H1 (cell line): ENCODE measurements around the gene HUWE1. TPM values are rescaled to one million over a fixed set of nuclear protein-coding genes. Genes with fewer than 3 reads are reported as not detected.

ENCODE experiments used
- CTCF ChIA-PET: fragments of 300-600 bp; sonication (Branson Sonifier 250); formaldehyde crosslinking; loops from one replicate; lab custom pipeline; 2021; ENCODE audit not compliant: partially characterized antibody; lab: Charles Lee
- POLR2A ChIA-PET: fragments of 300-600 bp; sonication (Branson Sonifier 250); formaldehyde crosslinking; loops from one replicate; lab custom pipeline; 2021; ENCODE audit warnings: inconsistent platforms; ENCODE audit not compliant: partially characterized antibody; lab: Charles Lee
- DNase-seq, 2 experiments: peaks; one replicate each; pipeline versions ENCODE4 v3.0.0 to v3.0.0-alpha.2; 2010 to 2022; ENCODE audit warnings: low spot score in 2 of 2, low read depth in 1 of 2, mixed read lengths in 1 of 2
- FAIRE-seq: peaks from 2 replicates; lab custom pipeline; 2011; peaks lifted over from hg19 to GRCh38; lab: Jason Lieb, UNC
- H2AFZ ChIP-seq: 2 replicates; pipeline ENCODE4 v1.8.1; 2012; ENCODE audit warnings: low read length, inconsistent platforms
- H2AK5ac ChIP-seq: 2 replicates; pipeline ENCODE4 v1.6.1; 2013; ENCODE audit warnings: low read depth, low read length
- H2BK120ac ChIP-seq: replicated peaks from 2 replicates; pipeline ENCODE3; 2013; ENCODE audit warnings: low read depth, low read length, inconsistent platforms
- H2BK12ac ChIP-seq: 2 replicates; pipeline ENCODE4 v1.6.1; 2013; ENCODE audit warnings: low read depth, low read length
- H2BK15ac ChIP-seq: 2 replicates; pipeline ENCODE4 v1.6.1; 2013; ENCODE audit warnings: low read length
- H2BK20ac ChIP-seq: 2 replicates; pipeline ENCODE4 v1.6.1; 2013; ENCODE audit warnings: low read length
- H2BK5ac ChIP-seq: 2 replicates; pipeline ENCODE4 v1.6.1; 2013; ENCODE audit warnings: low read depth, low read length
- H3K14ac ChIP-seq: 2 replicates; pipeline ENCODE4 v1.6.1; 2013; ENCODE audit warnings: inconsistent platforms; ENCODE audit not compliant: insufficient read length
- H3K18ac ChIP-seq: 2 replicates; pipeline ENCODE4 v1.6.1; 2013; ENCODE audit warnings: low read length; ENCODE audit errors: extremely low read depth
- H3K23ac ChIP-seq: 2 replicates; pipeline ENCODE4 v1.6.1; 2013; ENCODE audit warnings: inconsistent platforms; ENCODE audit not compliant: insufficient read length
- H3K23me2 ChIP-seq: 2 replicates; pipeline ENCODE4 v1.6.1; 2013; ENCODE audit warnings: low read depth, low read length
- H3K27ac ChIP-seq: 2 replicates; pipeline ENCODE4 v1.6.1; 2011; ENCODE audit warnings: low read depth, low read length, inconsistent platforms
- H3K27me3 ChIP-seq, 4 experiments: replicated peaks in 1 of 4; 1 replicate in 1 of 4; 2 replicates in 3 of 4; pipeline versions ENCODE4 v1.6.1 to v1.8.1; 2011 to 2013; ENCODE audit warnings: low read length in 3 of 4, mild to moderate bottlenecking in 3 of 4, inconsistent platforms in 2 of 4, mixed read lengths in 2 of 4, moderate library complexity in 1 of 4; ENCODE audit not compliant: control insufficient read depth in 3 of 4, insufficient read depth in 3 of 4; ENCODE audit errors: extremely low read depth in 1 of 4
- H3K36me3 ChIP-seq, 4 experiments: 2 replicates each; pipeline versions ENCODE4 v1.6.1 to v1.8.1; 2011 to 2013; ENCODE audit warnings: mild to moderate bottlenecking in 4 of 4, low read length in 3 of 4, moderate library complexity in 2 of 4, control low read depth in 1 of 4, inconsistent platforms in 1 of 4; ENCODE audit not compliant: insufficient read depth in 4 of 4, control insufficient read depth in 2 of 4
- H3K4ac ChIP-seq: replicated peaks from 2 replicates; pipeline ENCODE3; 2013; ENCODE audit warnings: low read length, low read depth, mixed read lengths, inconsistent platforms; ENCODE audit not compliant: insufficient read length
- H3K4me1 ChIP-seq, 4 experiments: replicated peaks in 1 of 4; 1 replicate in 1 of 4; 2 replicates in 3 of 4; pipeline versions ENCODE4 v1.6.1 to v1.8.1; 2011 to 2013; ENCODE audit warnings: low read length in 3 of 4, inconsistent platforms in 2 of 4, mixed read lengths in 1 of 4; ENCODE audit not compliant: insufficient read depth in 4 of 4, control insufficient read depth in 3 of 4
- H3K4me2 ChIP-seq, 2 experiments: 2 replicates each; pipeline versions ENCODE4 v1.6.1 to v1.8.1; 2011 to 2013; ENCODE audit warnings: low read depth in 2 of 2, low read length in 2 of 2, control low read depth in 1 of 2, inconsistent platforms in 1 of 2, mild to moderate bottlenecking in 1 of 2; ENCODE audit not compliant: insufficient read depth in 1 of 2
- H3K4me3 ChIP-seq, 4 experiments: fragments of 200-600, 300-600 bp in 1 of 4; sonication (generic), shearing (Covaris generic), sonication (Bioruptor Twin) in 1 of 4; 2 replicates each; pipeline versions ENCODE4 v1.5.1 to v1.8.1; 2011 to 2016; ENCODE audit warnings: low read length in 4 of 4, low read depth in 3 of 4, control low read depth in 2 of 4, inconsistent platforms in 2 of 4, mild to moderate bottlenecking in 2 of 4, mixed read lengths in 1 of 4, moderate library complexity in 1 of 4; ENCODE audit not compliant: insufficient read depth in 2 of 4; ENCODE audit errors: extremely low read depth in 1 of 4
- H3K56ac ChIP-seq: replicated peaks from 2 replicates; pipeline ENCODE3; 2013; ENCODE audit warnings: low read depth, mild to moderate bottlenecking, mixed read lengths, low read length, inconsistent platforms; ENCODE audit not compliant: insufficient read length
- H3K79me1 ChIP-seq: 2 replicates; pipeline ENCODE4 v1.6.1; 2013; ENCODE audit warnings: low read depth, low read length, control low read depth
- H3K79me2 ChIP-seq, 2 experiments: 2 replicates each; pipeline versions ENCODE4 v1.6.1 to v1.8.1; 2012 to 2013; ENCODE audit warnings: low read length in 2 of 2, mild to moderate bottlenecking in 2 of 2, inconsistent platforms in 1 of 2; ENCODE audit not compliant: insufficient read depth in 2 of 2, control insufficient read depth in 1 of 2
- H3K9ac ChIP-seq, 4 experiments: replicated peaks in 1 of 4; 1 replicate in 1 of 4; 2 replicates in 3 of 4; pipeline versions ENCODE4 v1.6.1 to v1.8.1; 2011 to 2013; ENCODE audit warnings: low read depth in 3 of 4, low read length in 3 of 4, control low read depth in 2 of 4, mild to moderate bottlenecking in 2 of 4, moderate library complexity in 2 of 4, inconsistent platforms in 1 of 4; ENCODE audit errors: extremely low read depth in 1 of 4
- H3K9me3 ChIP-seq, 2 experiments: 2 replicates each; pipeline versions ENCODE4 v1.6.1 to v1.8.1; 2012 to 2013; ENCODE audit warnings: mild to moderate bottlenecking in 2 of 2, moderate library complexity in 2 of 2, control low read depth in 1 of 2, inconsistent platforms in 1 of 2, low read depth in 1 of 2, low read length in 1 of 2, mixed read lengths in 1 of 2; ENCODE audit not compliant: insufficient read depth in 2 of 2
- H4K20me1 ChIP-seq, 2 experiments: replicated peaks in 1 of 2; 2 replicates each; pipeline versions ENCODE3 to v1.8.1; 2011 to 2013; ENCODE audit warnings: inconsistent platforms in 2 of 2, low read length in 2 of 2, mild to moderate bottlenecking in 1 of 2; ENCODE audit not compliant: insufficient read depth in 2 of 2, control insufficient read depth in 1 of 2
- H4K5ac ChIP-seq: 2 replicates; pipeline ENCODE4 v1.6.1; 2013; ENCODE audit warnings: low read length, low read depth, mixed read lengths, inconsistent platforms; ENCODE audit not compliant: insufficient read length
- H4K8ac ChIP-seq: 2 replicates; pipeline ENCODE4 v1.8.0; 2013; ENCODE audit warnings: mild to moderate bottlenecking, moderate library complexity, low read length, inconsistent platforms; ENCODE audit not compliant: insufficient read depth; ENCODE audit errors: extremely low read depth
- H4K91ac ChIP-seq: replicated peaks from 2 replicates; pipeline ENCODE3; 2013; ENCODE audit warnings: low read length, mixed read lengths, inconsistent platforms; ENCODE audit not compliant: insufficient read length
- ATF3 ChIP-seq: IDR thresholded peaks from 2 replicates; pipeline ENCODE4 v1.6.1; 2011; ENCODE audit warnings: low read depth, mild to moderate bottlenecking, low read length; ENCODE audit not compliant: insufficient read depth
- BACH1 ChIP-seq: IDR thresholded peaks from 2 replicates; pipeline ENCODE4 v1.6.1; 2012; ENCODE audit warnings: low read length, improper control_type of control experiment
- CHD2 ChIP-seq: IDR thresholded peaks from 2 replicates; pipeline ENCODE4 v1.6.1; 2012; ENCODE audit warnings: low read length, improper control_type of control experiment
- MAX ChIP-seq: IDR thresholded peaks from 2 replicates; pipeline ENCODE4 v1.6.1; 2012; ENCODE audit warnings: inconsistent platforms
- PHF8 ChIP-seq: fragments of 200-600 bp; sonication (generic); conservative IDR thresholded peaks from 2 replicates; pipeline ENCODE4 v1.7.1; 2012; ENCODE audit warnings: low read depth, mild to moderate bottlenecking, inconsistent platforms, low read length, moderate library complexity
- SIRT6 ChIP-seq: IDR thresholded peaks from one replicate; pipeline ENCODE4 v1.7.1; 2012; ENCODE audit warnings: low read length, inconsistent platforms
- WGBS, 2 experiments: shearing (Covaris generic) in 1 of 2; methylation state at CpG; one replicate each; pipeline versions ENCODE4 v1.1.6 to v1.1.7; 2013 to 2015; ENCODE audit warnings: low lambda C conversion rate in 2 of 2, mixed read lengths in 2 of 2, inconsistent platforms in 1 of 2, low coverage in 1 of 2, missing lambda C conversion rate in 1 of 2; ENCODE audit not compliant: insufficient replicate concordance in 2 of 2, insufficient coverage in 1 of 2, insufficient read length in 1 of 2; ENCODE audit errors: extremely low coverage in 1 of 2, missing lambda C conversion rate in 1 of 2; 5-methylcytosine and 5-hydroxymethylcytosine counted together
- polyA plus RNA-seq, 7 experiments: library from polyadenylated mRNA; depleted of rRNA in 3 of 7; stranded (reverse) in 5 of 7; unstranded in 2 of 7; fragments of >200 nt in 5 of 7; fragments of 200-250 nt in 2 of 7; gene quantifications; 1 replicate in 5 of 7; 2 replicates in 1 of 7; 4 replicates in 1 of 7; pipeline versions ENCODE4 v1.2.1 to v1.2.3, GENCODE V29; 2011 to 2013; ENCODE audit warnings: missing spikeins in 2 of 7, mixed read lengths in 2 of 7
- total RNA-seq: library from RNA; stranded (reverse); fragmentation: NEBNext Ultra II Directional; extraction: Animal tissue kit (Norgen Biotek cat#: 25700); gene quantifications from 2 replicates; pipeline ENCODE4 v1.2.1, GENCODE V29; 2021

Gene HUWE1
- total and polyA plus RNA-seq, 2 of the 8 experiments (the other 6 are each of a cell fraction or from before 2014, with no cell fraction given) = 114 to 252 TPM

GRCh38 chrX:53563324-53563723, 123.2 kb downstream of the HUWE1 start:
- ChIA-PET CTCF (interaction anchor here (0.9 kb wide), 1 partner anchor 8 kb away, joined by 3 read pairs; no protein-coding TSS in a partner anchor), POLR2A (no interaction called here)
- no peak overlapping the region for H2AK5ac ChIP-seq
- no peaks in the 10 kb centered on the region for H3K27me3 ChIP-seq
- H3K23ac ChIP-seq = no peak overlapping the region
- no peak overlapping the region for H3K9ac ChIP-seq
- no peak overlapping the region for H4K5ac ChIP-seq
- H3K79me2 ChIP-seq = no peaks in the 10 kb centered on the region
- no peaks in the 10 kb centered on the region; the same call in 1 of the 2 replicates for H3K79me1 ChIP-seq
- H2BK12ac ChIP-seq = no peak overlapping the region
- H3K56ac ChIP-seq = no peak overlapping the region
- H4K8ac ChIP-seq = no peak overlapping the region
- no peak overlapping the region for H2AFZ ChIP-seq
- H3K4me3 ChIP-seq = no peak overlapping the region
- peaks cover 0 to 1% of the 10 kb centered on the region in 2 experiments for H4K20me1 ChIP-seq
- H3K36me3 ChIP-seq = peaks cover 40 to 94% (median 74%) of the 10 kb centered on the region in 4 experiments
- no peak for TF ChIP-seq MAX
- TF ChIP-seq ATF3 = no peak
- TF ChIP-seq BACH1 = no peak
- TF ChIP-seq CHD2 = no peak
- no peak for TF ChIP-seq PHF8
- no peak for TF ChIP-seq SIRT6
- H3K9me3 ChIP-seq = no peaks in the 10 kb centered on the region
- no peak overlapping the region for H2BK120ac ChIP-seq
- FAIRE-seq = no peak
- H4K91ac ChIP-seq = no peak overlapping the region
- no peak overlapping the region for H3K4me2 ChIP-seq
- H2BK15ac ChIP-seq = no peak overlapping the region
- DNase-seq = no peak
- WGBS, 2 experiments = 93% methylated on average over 4 of the region's 4 CpGs; no CpG with 5 or more reads in 1 of the 2 experiments
- H3K27ac ChIP-seq = no peak overlapping the region
- no peaks in the 10 kb centered on the region for H3K4me1 ChIP-seq
- H3K18ac ChIP-seq = no peak overlapping the region
- H3K4ac ChIP-seq = no peak overlapping the region
- no peak overlapping the region for H2BK20ac ChIP-seq
- no peaks in the 10 kb centered on the region for H3K23me2 ChIP-seq
- H2BK5ac ChIP-seq = no peak overlapping the region
- no peak overlapping the region for H3K14ac ChIP-seq
